Stimulated activated CD4-positive, alpha-beta T cell treated with anti-CD3 and anti-CD28 coated beads, Interleukin-2, amount 100 ng/mL, for 48 hours (primary cell): ENCODE measurements around the gene TMPRSS7.

Source experiments
- DNase-seq, 2 donors: peaks; one replicate each; pipeline ENCODE4 v3.0.0-alpha.2; 2020

The TMPRSS7 gene, protein sequence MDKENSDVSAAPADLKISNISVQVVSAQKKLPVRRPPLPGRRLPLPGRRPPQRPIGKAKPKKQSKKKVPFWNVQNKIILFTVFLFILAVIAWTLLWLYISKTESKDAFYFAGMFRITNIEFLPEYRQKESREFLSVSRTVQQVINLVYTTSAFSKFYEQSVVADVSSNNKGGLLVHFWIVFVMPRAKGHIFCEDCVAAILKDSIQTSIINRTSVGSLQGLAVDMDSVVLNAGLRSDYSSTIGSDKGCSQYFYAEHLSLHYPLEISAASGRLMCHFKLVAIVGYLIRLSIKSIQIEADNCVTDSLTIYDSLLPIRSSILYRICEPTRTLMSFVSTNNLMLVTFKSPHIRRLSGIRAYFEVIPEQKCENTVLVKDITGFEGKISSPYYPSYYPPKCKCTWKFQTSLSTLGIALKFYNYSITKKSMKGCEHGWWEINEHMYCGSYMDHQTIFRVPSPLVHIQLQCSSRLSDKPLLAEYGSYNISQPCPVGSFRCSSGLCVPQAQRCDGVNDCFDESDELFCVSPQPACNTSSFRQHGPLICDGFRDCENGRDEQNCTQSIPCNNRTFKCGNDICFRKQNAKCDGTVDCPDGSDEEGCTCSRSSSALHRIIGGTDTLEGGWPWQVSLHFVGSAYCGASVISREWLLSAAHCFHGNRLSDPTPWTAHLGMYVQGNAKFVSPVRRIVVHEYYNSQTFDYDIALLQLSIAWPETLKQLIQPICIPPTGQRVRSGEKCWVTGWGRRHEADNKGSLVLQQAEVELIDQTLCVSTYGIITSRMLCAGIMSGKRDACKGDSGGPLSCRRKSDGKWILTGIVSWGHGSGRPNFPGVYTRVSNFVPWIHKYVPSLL

GRCh38 chr3:112034436-112034835 lies at the start of gene TMPRSS7:
Gene TMPRSS7 (plus strand): TSS chr3:112034736. CDS start chr3:112034846, 110 bp downstream.
- DNase-seq = no peak

DNA sequence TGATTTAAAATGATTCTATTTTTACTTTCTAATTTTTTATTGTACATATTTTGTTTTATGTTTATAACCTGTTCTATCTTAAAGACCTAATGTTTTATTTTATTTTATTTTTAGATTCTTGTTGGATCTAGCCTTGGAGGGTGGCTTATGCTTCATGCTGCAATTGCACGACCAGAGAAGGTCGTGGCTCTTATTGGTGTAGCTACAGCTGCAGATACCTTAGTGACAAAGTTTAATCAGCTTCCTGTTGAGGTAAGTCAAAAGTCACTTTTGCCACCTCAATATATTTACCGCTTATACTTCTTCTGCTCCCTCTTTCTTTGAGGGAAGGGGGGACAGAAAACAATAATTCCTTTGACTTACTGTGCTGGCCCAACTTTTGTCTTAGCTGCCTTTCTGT lies 47.7 kb upstream of the TMPRSS7 start:
- no peak for DNase-seq

GRCh38 chr3:111989061-111989678 lies 45.4 kb upstream of the TMPRSS7 start:
- no peak for DNase-seq

- no peak for DNase-seq
These were observed 41.5 kb upstream of the TMPRSS7 start for GRCh38 chr3:111993038-111993437.

DNA sequence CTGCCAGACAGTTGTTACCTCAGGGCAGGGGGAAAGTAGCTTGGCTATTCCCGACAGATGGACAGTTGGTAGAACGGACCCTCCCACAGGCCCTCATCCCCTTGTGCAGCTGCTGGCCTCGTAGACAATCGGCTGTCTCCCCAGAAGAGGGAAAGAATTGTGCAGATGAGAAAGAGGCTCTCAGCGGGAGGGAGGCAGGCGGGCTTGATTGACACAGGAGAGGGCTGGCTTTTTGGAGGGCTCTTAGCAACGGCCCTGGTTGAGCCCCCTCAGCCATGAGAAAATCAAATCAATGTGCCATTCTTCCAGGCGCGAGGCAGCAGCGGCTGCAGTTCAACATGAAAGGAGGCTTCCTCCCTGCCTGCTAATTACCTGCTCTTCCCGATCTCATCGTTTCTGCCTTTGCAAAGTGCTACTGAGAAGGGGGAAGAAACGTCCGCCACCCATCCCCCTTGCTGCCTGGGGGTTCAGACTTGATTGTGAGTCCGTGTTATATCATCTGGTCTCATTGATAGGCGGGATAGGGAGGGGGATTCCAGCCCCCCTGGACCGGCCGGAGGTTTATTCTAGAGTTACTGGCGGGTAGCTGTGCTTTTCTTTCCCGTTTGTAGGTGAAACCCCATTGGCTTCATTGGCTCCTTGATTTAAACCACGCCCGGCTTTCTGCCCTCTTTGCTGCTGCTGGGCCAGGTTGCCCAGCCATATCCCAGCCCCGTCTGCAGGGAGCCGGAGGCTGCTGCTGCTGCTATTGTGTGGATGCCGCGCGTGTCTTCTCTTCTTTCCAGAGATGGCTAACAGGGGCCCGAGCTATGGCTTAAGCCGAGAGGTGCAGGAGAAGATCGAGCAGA lies 35.7 kb upstream of the TMPRSS7 start, which contains the start of gene TAGLN3:
TSS of gene TAGLN3 (plus strand) at position 287 of the 848 bp plus-strand sequence. CDS start at position 788, 501 bp downstream.
- no peak for DNase-seq

DNA sequence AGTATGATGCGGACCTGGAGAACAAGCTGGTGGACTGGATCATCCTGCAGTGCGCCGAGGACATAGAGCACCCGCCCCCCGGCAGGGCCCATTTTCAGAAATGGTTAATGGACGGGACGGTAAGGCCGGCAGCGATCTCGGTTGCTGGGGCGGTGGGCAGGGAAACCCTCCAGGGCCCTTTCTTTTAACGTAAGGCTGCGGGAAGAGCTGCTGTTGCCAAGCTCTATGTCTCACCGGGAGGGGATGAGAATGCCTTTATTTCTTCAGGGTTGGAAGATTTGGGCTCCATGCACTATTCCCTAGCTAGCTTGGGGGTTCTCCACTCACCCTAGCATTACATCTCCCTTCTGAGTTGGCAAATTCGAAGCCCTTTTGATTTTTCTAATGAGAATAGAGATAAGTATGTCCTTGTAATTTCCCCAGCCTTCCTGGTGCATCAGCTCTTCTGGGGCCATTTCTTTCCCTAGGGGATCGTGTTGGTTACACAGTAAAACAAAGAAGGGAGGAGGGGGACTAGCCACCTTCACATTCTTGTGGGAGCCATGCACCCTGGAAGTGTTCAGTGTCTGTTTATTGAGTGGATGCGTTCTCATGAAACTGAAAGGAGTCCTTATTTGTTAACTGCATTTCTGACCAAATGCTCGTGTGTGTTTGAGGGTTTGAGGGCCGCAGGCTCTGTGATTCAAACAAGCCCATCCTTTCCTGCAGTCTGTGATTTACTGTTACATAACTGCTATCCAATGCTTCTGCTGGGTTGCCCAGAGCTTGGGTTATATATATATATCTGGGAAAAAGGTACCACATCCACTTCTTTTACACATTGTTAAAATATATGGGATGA lies 34.8 kb upstream of the TMPRSS7 start:
- DNase-seq = no peak

DNA sequence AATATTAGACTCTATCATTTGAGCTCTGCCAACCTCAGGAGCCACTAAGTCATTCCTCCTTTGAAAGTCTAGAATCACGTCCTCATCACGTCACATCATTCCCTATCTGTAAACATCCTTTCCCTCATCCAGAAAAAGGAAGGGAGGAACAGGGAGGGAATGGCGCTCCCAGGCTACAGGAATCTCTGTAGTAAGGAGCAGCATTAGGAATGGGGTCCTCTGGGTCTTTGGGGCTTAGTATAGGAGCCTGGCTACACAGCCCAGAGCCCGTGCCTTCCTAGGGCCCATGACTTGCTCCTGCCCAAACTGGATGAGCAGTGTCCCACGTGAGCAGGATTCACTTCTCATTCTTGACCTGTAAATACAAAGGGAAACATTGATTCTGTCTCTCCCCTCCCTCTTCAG lies 34.2 kb upstream of the TMPRSS7 start:
- DNase-seq = no peak

GRCh38 chr3:112000966-112001365 lies 33.6 kb upstream of the TMPRSS7 start:
- DNase-seq = no peak

- no peak for DNase-seq
These were observed 33.0 kb upstream of the TMPRSS7 start for GRCh38 chr3:112001526-112001925.

GRCh38 chr3:112002096-112002971 lies 32.2 kb upstream of the TMPRSS7 start:
- peak in 1 of 2 donors; percentile 32 for DNase-seq

DNA sequence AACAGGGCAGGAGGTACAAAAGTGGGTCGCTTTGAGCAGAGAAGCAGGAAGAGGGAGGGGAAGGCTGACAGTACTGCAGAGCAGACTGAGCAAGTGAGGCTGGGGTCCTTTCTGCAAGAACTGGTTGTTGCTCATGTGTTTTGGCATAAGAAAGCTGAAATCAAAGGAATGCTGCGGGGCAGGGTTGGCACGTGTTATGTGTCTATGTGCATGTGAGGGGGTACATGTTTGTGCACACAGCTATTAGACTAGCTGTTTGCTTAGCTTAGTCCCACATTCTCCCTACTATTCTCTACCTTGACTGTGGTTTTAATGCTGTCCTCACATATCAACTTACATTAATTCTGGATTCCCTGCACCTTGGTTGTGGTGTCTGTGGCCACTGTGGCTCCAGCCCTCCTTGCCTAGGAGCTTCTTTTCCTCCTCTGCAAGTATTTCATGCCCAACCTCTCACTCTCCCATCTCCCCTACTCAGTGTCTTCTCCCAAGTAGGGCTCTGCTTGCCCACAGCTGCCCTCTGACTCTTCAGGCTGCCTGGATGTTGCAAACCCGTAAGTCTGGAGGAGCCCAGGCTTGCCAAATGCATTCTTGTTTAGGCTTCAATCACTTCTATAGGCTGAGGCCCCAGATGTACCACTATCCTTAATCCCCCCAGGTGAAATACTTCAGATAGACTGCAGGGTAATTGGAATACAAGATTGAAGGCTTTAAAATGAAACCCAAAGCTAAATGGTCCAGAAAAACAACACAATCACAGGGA lies 31.0 kb upstream of the TMPRSS7 start:
- DNase-seq = no peak

GRCh38 chr3:112004187-112004586 lies 30.3 kb upstream of the TMPRSS7 start:
- no peak for DNase-seq

- DNase-seq = no peak
These were observed 29.9 kb upstream of the TMPRSS7 start for GRCh38 chr3:112004669-112005068.

DNA sequence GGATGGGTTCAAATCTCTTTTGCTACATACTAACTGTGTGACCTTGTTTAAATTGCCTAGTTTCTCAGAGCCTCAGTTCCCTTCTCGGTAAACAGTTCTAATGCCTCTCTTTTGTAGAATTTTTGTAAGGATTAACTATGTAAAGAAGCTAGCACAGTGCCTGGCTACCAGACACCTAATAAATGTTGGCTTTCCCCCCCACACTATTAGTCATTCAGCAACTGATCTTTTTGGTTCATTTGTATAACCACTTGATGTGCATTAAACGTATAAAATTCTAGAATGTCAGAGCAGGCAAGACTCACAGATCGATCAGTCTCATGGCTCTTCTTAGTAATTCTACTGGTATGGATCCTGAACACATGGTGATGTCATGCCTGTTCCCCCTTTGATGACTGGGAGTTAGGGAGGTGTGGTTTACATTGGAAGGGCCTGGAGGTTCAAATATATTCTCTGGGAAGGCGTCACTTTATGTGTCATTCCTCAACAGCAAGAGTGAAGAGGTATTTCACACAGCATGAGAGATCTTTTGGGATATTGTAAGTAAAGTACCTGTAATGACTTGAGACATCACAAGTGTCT lies 29.4 kb upstream of the TMPRSS7 start:
- DNase-seq = no peak

- DNase-seq = no peak
These were observed 26.9 kb upstream of the TMPRSS7 start for GRCh38 chr3:112007633-112008032.

- no peak for DNase-seq
These were observed 24.9 kb upstream of the TMPRSS7 start for GRCh38 chr3:112009670-112010069.

GRCh38 chr3:112010636-112011035 lies 23.9 kb upstream of the TMPRSS7 start:
- no peak for DNase-seq

GRCh38 chr3:112011376-112011940 lies 23.1 kb upstream of the TMPRSS7 start:
- DNase-seq = no peak
